H1 (cell line): ENCODE results near the gene WWP2. TPM values are rescaled to one million over a fixed set of nuclear protein-coding genes. Genes with fewer than 3 reads are reported as not detected.

Source experiments
- CTCF ChIA-PET: fragments of 300-600 bp; sonication (Branson Sonifier 250); formaldehyde crosslinking; loops from one replicate; lab custom pipeline; 2021; ENCODE audit not compliant: partially characterized antibody; lab: Charles Lee
- POLR2A ChIA-PET: fragments of 300-600 bp; sonication (Branson Sonifier 250); formaldehyde crosslinking; loops from one replicate; lab custom pipeline; 2021; ENCODE audit warnings: inconsistent platforms; ENCODE audit not compliant: partially characterized antibody; lab: Charles Lee
- DNase-seq, 2 experiments: peaks; one replicate each; pipeline versions ENCODE4 v3.0.0 to v3.0.0-alpha.2; 2010 to 2022; ENCODE audit warnings: low spot score in 2 of 2, low read depth in 1 of 2, mixed read lengths in 1 of 2
- FAIRE-seq: peaks from 2 replicates; lab custom pipeline; 2011; peaks lifted over from hg19 to GRCh38; lab: Jason Lieb, UNC
- H2AFZ ChIP-seq: 2 replicates; pipeline ENCODE4 v1.8.1; 2012; ENCODE audit warnings: low read length, inconsistent platforms
- H2AK5ac ChIP-seq: 2 replicates; pipeline ENCODE4 v1.6.1; 2013; ENCODE audit warnings: low read depth, low read length
- H2BK120ac ChIP-seq: replicated peaks from 2 replicates; pipeline ENCODE3; 2013; ENCODE audit warnings: low read depth, low read length, inconsistent platforms
- H2BK12ac ChIP-seq: 2 replicates; pipeline ENCODE4 v1.6.1; 2013; ENCODE audit warnings: low read depth, low read length
- H2BK15ac ChIP-seq: 2 replicates; pipeline ENCODE4 v1.6.1; 2013; ENCODE audit warnings: low read length
- H2BK20ac ChIP-seq: 2 replicates; pipeline ENCODE4 v1.6.1; 2013; ENCODE audit warnings: low read length
- H2BK5ac ChIP-seq: 2 replicates; pipeline ENCODE4 v1.6.1; 2013; ENCODE audit warnings: low read depth, low read length
- H3K14ac ChIP-seq: 2 replicates; pipeline ENCODE4 v1.6.1; 2013; ENCODE audit warnings: inconsistent platforms; ENCODE audit not compliant: insufficient read length
- H3K18ac ChIP-seq: 2 replicates; pipeline ENCODE4 v1.6.1; 2013; ENCODE audit warnings: low read length; ENCODE audit errors: extremely low read depth
- H3K23ac ChIP-seq: 2 replicates; pipeline ENCODE4 v1.6.1; 2013; ENCODE audit warnings: inconsistent platforms; ENCODE audit not compliant: insufficient read length
- H3K23me2 ChIP-seq: 2 replicates; pipeline ENCODE4 v1.6.1; 2013; ENCODE audit warnings: low read depth, low read length
- H3K27ac ChIP-seq: 2 replicates; pipeline ENCODE4 v1.6.1; 2011; ENCODE audit warnings: low read depth, low read length, inconsistent platforms
- H3K27me3 ChIP-seq, 4 experiments: replicated peaks in 1 of 4; 1 replicate in 1 of 4; 2 replicates in 3 of 4; pipeline versions ENCODE4 v1.6.1 to v1.8.1; 2011 to 2013; ENCODE audit warnings: low read length in 3 of 4, mild to moderate bottlenecking in 3 of 4, inconsistent platforms in 2 of 4, mixed read lengths in 2 of 4, moderate library complexity in 1 of 4; ENCODE audit not compliant: control insufficient read depth in 3 of 4, insufficient read depth in 3 of 4; ENCODE audit errors: extremely low read depth in 1 of 4
- H3K36me3 ChIP-seq, 4 experiments: 2 replicates each; pipeline versions ENCODE4 v1.6.1 to v1.8.1; 2011 to 2013; ENCODE audit warnings: mild to moderate bottlenecking in 4 of 4, low read length in 3 of 4, moderate library complexity in 2 of 4, control low read depth in 1 of 4, inconsistent platforms in 1 of 4; ENCODE audit not compliant: insufficient read depth in 4 of 4, control insufficient read depth in 2 of 4
- H3K4ac ChIP-seq: replicated peaks from 2 replicates; pipeline ENCODE3; 2013; ENCODE audit warnings: low read length, low read depth, mixed read lengths, inconsistent platforms; ENCODE audit not compliant: insufficient read length
- H3K4me1 ChIP-seq, 4 experiments: replicated peaks in 1 of 4; 1 replicate in 1 of 4; 2 replicates in 3 of 4; pipeline versions ENCODE4 v1.6.1 to v1.8.1; 2011 to 2013; ENCODE audit warnings: low read length in 3 of 4, inconsistent platforms in 2 of 4, mixed read lengths in 1 of 4; ENCODE audit not compliant: insufficient read depth in 4 of 4, control insufficient read depth in 3 of 4
- H3K4me2 ChIP-seq, 2 experiments: 2 replicates each; pipeline versions ENCODE4 v1.6.1 to v1.8.1; 2011 to 2013; ENCODE audit warnings: low read depth in 2 of 2, low read length in 2 of 2, control low read depth in 1 of 2, inconsistent platforms in 1 of 2, mild to moderate bottlenecking in 1 of 2; ENCODE audit not compliant: insufficient read depth in 1 of 2
- H3K4me3 ChIP-seq, 4 experiments: fragments of 200-600, 300-600 bp in 1 of 4; sonication (generic), shearing (Covaris generic), sonication (Bioruptor Twin) in 1 of 4; 2 replicates each; pipeline versions ENCODE4 v1.5.1 to v1.8.1; 2011 to 2016; ENCODE audit warnings: low read length in 4 of 4, low read depth in 3 of 4, control low read depth in 2 of 4, inconsistent platforms in 2 of 4, mild to moderate bottlenecking in 2 of 4, mixed read lengths in 1 of 4, moderate library complexity in 1 of 4; ENCODE audit not compliant: insufficient read depth in 2 of 4; ENCODE audit errors: extremely low read depth in 1 of 4
- H3K56ac ChIP-seq: replicated peaks from 2 replicates; pipeline ENCODE3; 2013; ENCODE audit warnings: low read depth, mild to moderate bottlenecking, mixed read lengths, low read length, inconsistent platforms; ENCODE audit not compliant: insufficient read length
- H3K79me1 ChIP-seq: 2 replicates; pipeline ENCODE4 v1.6.1; 2013; ENCODE audit warnings: low read depth, low read length, control low read depth
- H3K79me2 ChIP-seq, 2 experiments: 2 replicates each; pipeline versions ENCODE4 v1.6.1 to v1.8.1; 2012 to 2013; ENCODE audit warnings: low read length in 2 of 2, mild to moderate bottlenecking in 2 of 2, inconsistent platforms in 1 of 2; ENCODE audit not compliant: insufficient read depth in 2 of 2, control insufficient read depth in 1 of 2
- H3K9ac ChIP-seq, 4 experiments: replicated peaks in 1 of 4; 1 replicate in 1 of 4; 2 replicates in 3 of 4; pipeline versions ENCODE4 v1.6.1 to v1.8.1; 2011 to 2013; ENCODE audit warnings: low read depth in 3 of 4, low read length in 3 of 4, control low read depth in 2 of 4, mild to moderate bottlenecking in 2 of 4, moderate library complexity in 2 of 4, inconsistent platforms in 1 of 4; ENCODE audit errors: extremely low read depth in 1 of 4
- H3K9me3 ChIP-seq, 2 experiments: 2 replicates each; pipeline versions ENCODE4 v1.6.1 to v1.8.1; 2012 to 2013; ENCODE audit warnings: mild to moderate bottlenecking in 2 of 2, moderate library complexity in 2 of 2, control low read depth in 1 of 2, inconsistent platforms in 1 of 2, low read depth in 1 of 2, low read length in 1 of 2, mixed read lengths in 1 of 2; ENCODE audit not compliant: insufficient read depth in 2 of 2
- H4K20me1 ChIP-seq, 2 experiments: replicated peaks in 1 of 2; 2 replicates each; pipeline versions ENCODE3 to v1.8.1; 2011 to 2013; ENCODE audit warnings: inconsistent platforms in 2 of 2, low read length in 2 of 2, mild to moderate bottlenecking in 1 of 2; ENCODE audit not compliant: insufficient read depth in 2 of 2, control insufficient read depth in 1 of 2
- H4K5ac ChIP-seq: 2 replicates; pipeline ENCODE4 v1.6.1; 2013; ENCODE audit warnings: low read length, low read depth, mixed read lengths, inconsistent platforms; ENCODE audit not compliant: insufficient read length
- H4K8ac ChIP-seq: 2 replicates; pipeline ENCODE4 v1.8.0; 2013; ENCODE audit warnings: mild to moderate bottlenecking, moderate library complexity, low read length, inconsistent platforms; ENCODE audit not compliant: insufficient read depth; ENCODE audit errors: extremely low read depth
- H4K91ac ChIP-seq: replicated peaks from 2 replicates; pipeline ENCODE3; 2013; ENCODE audit warnings: low read length, mixed read lengths, inconsistent platforms; ENCODE audit not compliant: insufficient read length
- BCL11A ChIP-seq, 2 experiments: IDR thresholded peaks; one replicate each; pipeline ENCODE4 v1.6.1; 2011; ENCODE audit warnings: low read depth in 2 of 2, low read length in 2 of 2, mild to moderate bottlenecking in 2 of 2
- FOSL1 ChIP-seq: IDR thresholded peaks from 2 replicates; pipeline ENCODE4 v1.6.1; 2011; ENCODE audit warnings: mild to moderate bottlenecking, low read depth, low read length, moderate library complexity; ENCODE audit not compliant: insufficient read depth
- GABPA ChIP-seq: IDR thresholded peaks from 2 replicates; pipeline ENCODE4 v1.6.1; 2011; ENCODE audit warnings: mild to moderate bottlenecking, low read length, moderate library complexity, borderline replicate concordance; ENCODE audit not compliant: insufficient read depth
- GTF2F1 ChIP-seq: IDR thresholded peaks from 2 replicates; pipeline ENCODE4 v1.6.1; 2012; ENCODE audit warnings: low read depth, low read length, improper control_type of control experiment, borderline replicate concordance
- POLR2A ChIP-seq, 2 experiments: IDR thresholded peaks; 1 replicate in 1 of 2; 2 replicates in 1 of 2; pipeline ENCODE4 v1.6.1; 2011; ENCODE audit warnings: low read depth in 2 of 2, low read length in 2 of 2, mild to moderate bottlenecking in 2 of 2; ENCODE audit errors: control extremely low read depth in 1 of 2
- RAD21 ChIP-seq, 2 experiments: IDR thresholded peaks in 1 of 2; conservative IDR thresholded peaks in 1 of 2; 2 replicates each; pipeline ENCODE4 v1.6.1; 2011; ENCODE audit warnings: low read depth in 2 of 2, low read length in 2 of 2, improper control_type of control experiment in 1 of 2, inconsistent platforms in 1 of 2, mild to moderate bottlenecking in 1 of 2, moderate library complexity in 1 of 2
- RBBP5 ChIP-seq: IDR thresholded peaks from 2 replicates; pipeline ENCODE4 v1.7.1; 2012; ENCODE audit warnings: low read depth, mild to moderate bottlenecking, inconsistent platforms, low read length, moderate library complexity, borderline replicate concordance
- SUZ12 ChIP-seq: fragments of 200-600 bp; sonication (generic); IDR thresholded peaks from 2 replicates; pipeline ENCODE4 v1.6.1; 2012; ENCODE audit warnings: mild to moderate bottlenecking, inconsistent platforms, low read length, moderate library complexity, mixed read lengths
- TBP ChIP-seq: IDR thresholded peaks from 2 replicates; pipeline ENCODE4 v1.6.1; 2011; ENCODE audit warnings: low read depth, low read length, improper control_type of control experiment
- ZNF274 ChIP-seq: IDR thresholded peaks from 2 replicates; pipeline ENCODE4 v1.7.0; 2012; ENCODE audit warnings: low read length, borderline replicate concordance; ENCODE audit errors: extremely low read depth
- WGBS, 2 experiments: shearing (Covaris generic) in 1 of 2; methylation state at CpG; one replicate each; pipeline versions ENCODE4 v1.1.6 to v1.1.7; 2013 to 2015; ENCODE audit warnings: low lambda C conversion rate in 2 of 2, mixed read lengths in 2 of 2, inconsistent platforms in 1 of 2, low coverage in 1 of 2, missing lambda C conversion rate in 1 of 2; ENCODE audit not compliant: insufficient replicate concordance in 2 of 2, insufficient coverage in 1 of 2, insufficient read length in 1 of 2; ENCODE audit errors: extremely low coverage in 1 of 2, missing lambda C conversion rate in 1 of 2; 5-methylcytosine and 5-hydroxymethylcytosine counted together
- polyA plus RNA-seq, 7 experiments: library from polyadenylated mRNA; depleted of rRNA in 3 of 7; stranded (reverse) in 5 of 7; unstranded in 2 of 7; fragments of >200 nt in 5 of 7; fragments of 200-250 nt in 2 of 7; gene quantifications; 1 replicate in 5 of 7; 2 replicates in 1 of 7; 4 replicates in 1 of 7; pipeline versions ENCODE4 v1.2.1 to v1.2.3, GENCODE V29; 2011 to 2013; ENCODE audit warnings: missing spikeins in 2 of 7, mixed read lengths in 2 of 7
- total RNA-seq: library from RNA; stranded (reverse); fragmentation: NEBNext Ultra II Directional; extraction: Animal tissue kit (Norgen Biotek cat#: 25700); gene quantifications from 2 replicates; pipeline ENCODE4 v1.2.1, GENCODE V29; 2021
- TF ChIP-seq, protein P1 (sequence below): IDR thresholded peaks from 2 replicates; pipeline ENCODE4 v1.6.1; 2012; ENCODE audit warnings: inconsistent platforms

Gene WWP2
- total and polyA plus RNA-seq, 2 of the 8 experiments (the other 6 are each of a cell fraction or from before 2014, with no cell fraction given) = 14.1 to 42.2 TPM

DNA sequence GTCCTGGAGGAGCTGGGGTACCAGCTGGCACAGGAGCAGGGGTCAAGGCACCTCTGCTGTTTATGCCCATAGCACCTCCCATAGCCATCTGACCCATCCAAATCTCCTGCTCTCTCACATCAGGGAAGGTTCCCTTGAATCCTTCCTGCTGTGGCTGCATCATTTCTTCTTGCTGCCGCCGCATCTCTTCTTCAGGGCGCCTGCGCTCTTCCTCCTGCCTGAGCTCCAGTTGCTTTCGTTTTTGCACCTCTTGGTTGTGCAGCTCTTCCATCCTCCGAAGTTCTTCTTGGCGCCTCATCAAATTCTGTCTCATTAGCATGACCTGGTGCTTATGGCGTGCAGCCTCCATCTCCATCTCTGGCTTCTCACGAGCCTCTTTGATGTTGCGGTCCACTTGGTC is 5.4 kb upstream of the WWP2 start:
- Histone ChIP-seq H4K20me1 (no peaks in the 10 kb centered on the region), H4K8ac (no peak overlapping the region), H3K23me2 (0 out of 2 replicates have a peak, but pooled peaks cover 2% of the 10 kb centered on the region), H3K36me3 (peaks cover 3 to 6% (median 4%) of the 10 kb centered on the region in 4 experiments; a peak in 4 of 8 replicates), H4K91ac (no peak overlapping the region), H2BK20ac (no peak overlapping the region), H3K18ac (no peak overlapping the region), H3K4me3 (no peak overlapping the region), H3K27me3 (no peaks in the 10 kb centered on the region), H3K27ac (no peak overlapping the region), H2AK5ac (no peak overlapping the region), H4K5ac (no peak overlapping the region), H3K9me3 (no peaks in the 10 kb centered on the region), H2AFZ (no peak overlapping the region; the same call in 1 of the 2 replicates), H2BK120ac (no peak overlapping the region), H3K4me2 (no peak overlapping the region), H3K14ac (no peak overlapping the region), H2BK15ac (no peak overlapping the region), H3K56ac (no peak overlapping the region), H3K23ac (no peak overlapping the region), H3K79me2 (peaks cover 14 to 29% of the 10 kb centered on the region in 2 experiments), H3K4ac (no peak overlapping the region), H3K9ac (no peak overlapping the region), H2BK5ac (no peak overlapping the region), H3K4me1 (no peaks in the 10 kb centered on the region; a peak in 3 of 7 replicates), H3K79me1 (no peaks in the 10 kb centered on the region), H2BK12ac (no peak overlapping the region)
- ChIA-PET CTCF (interaction anchor here (1.0 to 1.4 kb wide), 2 partner anchors 9 to 48 kb away, joined by 3 to 4 read pairs; no protein-coding TSS in a partner anchor), POLR2A (interaction anchor here (0.6 to 1.2 kb wide), 4 partner anchors 15 to 36 kb away, joined by 3 read pairs; partner anchors contain the start of gene NQO1)
- whole genome bisulfite sequencing, 2 experiments = 95% methylated on average over 10 of the region's 10 CpGs; no CpG with 5 or more reads in 1 of the 2 experiments
- FAIRE-seq (no peak), DNase-seq (no peak)
- TF ChIP-seq BCL11A (IDR thresholded peaks at IDR 0.05; ENCODE audit: low read depth in 2 of 2, low read length in 2 of 2) (no peak), SUZ12 (no peak), GTF2F1 (no peak), RBBP5 (no peak), POLR2A (IDR thresholded peaks at IDR 0.05; ENCODE audit: control extremely low read depth in 1 of 2, low read depth in 2 of 2, low read length in 2 of 2) (no peak), FOSL1 (no peak), TBP (no peak), ZNF274 (no peak), GABPA (no peak), RAD21 (IDR thresholded peaks at IDR 0.05 in 1 of 2, conservative IDR thresholded peaks at IDR 0.05 in 1 of 2; ENCODE audit: low read depth in 2 of 2, low read length in 2 of 2) (no peak)
- TF ChIP-seq, protein P1, sequence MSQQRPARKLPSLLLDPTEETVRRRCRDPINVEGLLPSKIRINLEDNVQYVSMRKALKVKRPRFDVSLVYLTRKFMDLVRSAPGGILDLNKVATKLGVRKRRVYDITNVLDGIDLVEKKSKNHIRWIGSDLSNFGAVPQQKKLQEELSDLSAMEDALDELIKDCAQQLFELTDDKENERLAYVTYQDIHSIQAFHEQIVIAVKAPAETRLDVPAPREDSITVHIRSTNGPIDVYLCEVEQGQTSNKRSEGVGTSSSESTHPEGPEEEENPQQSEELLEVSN = no peak
